Transverse colon (tissue), 4 donors: ENCODE measurements around the gene ADAMTS4. TPM values are rescaled to one million over a fixed set of nuclear protein-coding genes. Genes with fewer than 3 reads are reported as not detected.
A peak's percentile ranks its signal among the peaks of the same experiment; 100 is the strongest.

ENCODE experiments used
- DNase-seq: peaks from one replicate; pipeline ENCODE4 v3.0.0-alpha.2; 2019
- H3K27ac ChIP-seq, 4 donors: fragments of 200-600 bp; sonication (generic); 2 replicates each; pipeline ENCODE4 v1.5.1; 2016 to 2018; ENCODE audit warnings: inconsistent platforms in 4 of 4
- H3K27me3 ChIP-seq: fragments of 200-600 bp; sonication (generic); 2 replicates; pipeline ENCODE4 v1.5.1; 2017; ENCODE audit warnings: inconsistent platforms
- H3K36me3 ChIP-seq, 4 donors: fragments of 200-600 bp; sonication (generic); 2 replicates each; pipeline ENCODE4 v1.5.1; 2017 to 2019; ENCODE audit warnings: inconsistent platforms in 4 of 4
- H3K4me1 ChIP-seq, 4 donors: fragments of 200-600 bp; sonication (generic); 2 replicates each; pipeline ENCODE4 v1.5.1; 2017 to 2020; ENCODE audit warnings: inconsistent platforms in 4 of 4
- H3K4me3 ChIP-seq, 4 donors: fragments of 200-600 bp; sonication (generic); 1 replicate in 1 of 4; 2 replicates in 3 of 4; pipeline versions ENCODE4 v1.5.1 to v1.6.1; 2017 to 2019; ENCODE audit warnings: inconsistent platforms in 4 of 4
- H3K9me3 ChIP-seq, 2 donors: fragments of 200-600 bp; sonication (generic); 2 replicates each; pipeline ENCODE4 v1.5.1; 2017 to 2019; ENCODE audit warnings: inconsistent platforms in 2 of 2
- EP300 ChIP-seq: sonication (generic); formaldehyde crosslinking; IDR thresholded peaks from one replicate; pipeline ENCODE4 v1.6.1; 2017; ENCODE audit warnings: antibody characterized with exemption, low read depth
- POLR2A ChIP-seq: fragments of 450-650 bp; IDR thresholded peaks from one replicate; pipeline ENCODE4 v1.6.1; 2016; ENCODE audit warnings: antibody characterized with exemption, mild to moderate bottlenecking, moderate library complexity
- POLR2AphosphoS5 ChIP-seq, 3 donors: sonication (generic); formaldehyde crosslinking; IDR thresholded peaks; one replicate each; pipeline ENCODE4 v1.6.1; 2016; ENCODE audit warnings: antibody characterized with exemption in 3 of 3
- WGBS, 2 donors: methylation state at CpG; one replicate each; pipeline ENCODE4 v1.1.5; 2018; ENCODE audit warnings: low coverage in 1 of 2; 5-methylcytosine and 5-hydroxymethylcytosine counted together
- in situ Hi-C, 4 donors: fragments of 200-750 bp; cut with MboI; loops; one replicate each; pipeline versions ENCODE4 v1.15.0 to v1.15.1; 2017; ENCODE audit warnings: low sequenced_read_pairs in 3 of 4, low pct_ligation_motif_present in 1 of 4, low pct_unique_long_range_greater_than_20kb in 1 of 4
- intact Hi-C: fragments of 100-400 bp; cut with DNase I; formaldehyde crosslinking; loops from one replicate; pipeline ENCODE4 v1.15.1; 2023; ENCODE audit warnings: low total_unique reads
- total RNA-seq, 4 donors: library from RNA; depleted of rRNA; stranded (reverse); fragments of >200 nt; gene quantifications; one replicate each; pipeline ENCODE4 v1.1.0, GENCODE V29; 2016
- TF ChIP-seq, protein P1 (sequence below), 5 experiments: fragments of 200-600 bp in 3 of 5; fragments of 450-650 bp in 2 of 5; sonication (generic) in 3 of 5; IDR thresholded peaks; 1 replicate in 2 of 5; 2 replicates in 3 of 5; pipeline ENCODE4 v1.5.1; 2016 to 2017; ENCODE audit warnings: antibody characterized with exemption in 5 of 5, inconsistent platforms in 3 of 5, mild to moderate bottlenecking in 2 of 5, moderate library complexity in 1 of 5

Gene ADAMTS4
- total RNA-seq, 4 donors from 2014 or later, result 1.2 to 34.8 (median 7.2) TPM

DNA sequence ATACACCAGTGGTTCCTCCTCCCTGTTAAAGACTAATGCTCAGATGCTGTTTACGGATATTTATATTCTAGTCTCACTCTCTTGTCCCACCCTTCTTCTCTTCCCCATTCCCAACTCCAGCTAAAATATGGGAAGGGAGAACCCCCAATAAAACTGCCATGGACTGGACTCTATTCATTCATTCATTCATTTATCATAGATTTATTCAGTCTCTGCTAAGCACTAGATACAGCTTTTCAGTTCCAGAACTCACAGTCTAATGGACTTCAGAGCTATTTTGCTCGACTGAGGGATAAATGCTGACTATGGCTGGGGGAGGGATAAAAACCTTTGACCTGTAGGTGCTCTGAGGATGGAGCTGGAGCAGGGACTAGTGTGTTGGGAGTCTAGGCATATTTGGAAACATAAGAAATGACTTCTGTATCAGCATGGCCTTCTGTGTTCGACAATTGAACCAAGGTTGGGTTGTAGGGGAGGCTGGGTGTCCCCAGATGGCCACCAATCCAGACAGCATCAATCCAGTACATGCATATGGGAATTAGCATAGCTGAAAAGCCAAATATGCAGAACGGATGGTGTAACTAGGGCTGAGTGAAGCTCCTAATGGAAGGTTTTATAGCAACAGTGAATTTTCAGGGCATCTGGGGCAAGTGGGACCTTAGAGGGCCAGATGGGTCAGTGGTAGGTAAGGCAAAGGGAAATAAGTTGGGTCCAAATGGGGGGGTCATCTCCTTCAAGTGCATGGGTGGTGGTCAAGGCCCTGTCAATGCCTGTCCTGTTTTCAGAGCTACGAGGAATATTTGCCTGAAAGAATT lies 20.4 kb upstream of the ADAMTS4 start:
- no peak overlapping the region for H3K27ac ChIP-seq
- TF ChIP-seq, protein P1, sequence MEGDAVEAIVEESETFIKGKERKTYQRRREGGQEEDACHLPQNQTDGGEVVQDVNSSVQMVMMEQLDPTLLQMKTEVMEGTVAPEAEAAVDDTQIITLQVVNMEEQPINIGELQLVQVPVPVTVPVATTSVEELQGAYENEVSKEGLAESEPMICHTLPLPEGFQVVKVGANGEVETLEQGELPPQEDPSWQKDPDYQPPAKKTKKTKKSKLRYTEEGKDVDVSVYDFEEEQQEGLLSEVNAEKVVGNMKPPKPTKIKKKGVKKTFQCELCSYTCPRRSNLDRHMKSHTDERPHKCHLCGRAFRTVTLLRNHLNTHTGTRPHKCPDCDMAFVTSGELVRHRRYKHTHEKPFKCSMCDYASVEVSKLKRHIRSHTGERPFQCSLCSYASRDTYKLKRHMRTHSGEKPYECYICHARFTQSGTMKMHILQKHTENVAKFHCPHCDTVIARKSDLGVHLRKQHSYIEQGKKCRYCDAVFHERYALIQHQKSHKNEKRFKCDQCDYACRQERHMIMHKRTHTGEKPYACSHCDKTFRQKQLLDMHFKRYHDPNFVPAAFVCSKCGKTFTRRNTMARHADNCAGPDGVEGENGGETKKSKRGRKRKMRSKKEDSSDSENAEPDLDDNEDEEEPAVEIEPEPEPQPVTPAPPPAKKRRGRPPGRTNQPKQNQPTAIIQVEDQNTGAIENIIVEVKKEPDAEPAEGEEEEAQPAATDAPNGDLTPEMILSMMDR (IDR thresholded peaks at IDR 0.05), result no peak
- TF ChIP-seq EP300 (no peak), POLR2AphosphoS5 (IDR thresholded peaks at IDR 0.05) (no peak), POLR2A (no peak)
- in situ Hi-C loops, result loop anchor here in 1 of 4 donors (25.0 kb wide), 1 partner anchor 168 kb away; no protein-coding TSS in a partner anchor
- DNase-seq, result no peak
- H3K27me3 ChIP-seq, result no peaks in the 10 kb centered on the region
- no peaks in the 10 kb centered on the region for H3K9me3 ChIP-seq
- H3K4me3 ChIP-seq, result no peak overlapping the region
- peaks cover 0 to 3% (median 0%) of the 10 kb centered on the region in 4 donors for H3K4me1 ChIP-seq
- 83 to 89% methylated on average over 2 to 5 of the region's 5 CpGs for WGBS, 2 donors
- intact Hi-C loops, result no loop called here
- H3K36me3 ChIP-seq, result peaks cover 0 to 5% (median 2%) of the 10 kb centered on the region in 4 donors

- H3K9me3 ChIP-seq, result no peaks in the 10 kb centered on the region
- in situ Hi-C loops, result loop anchor here in 1 of 4 donors (25.0 kb wide), 1 partner anchor 169 kb away; no protein-coding TSS in a partner anchor
- H3K4me3 ChIP-seq, result no peak overlapping the region
- intact Hi-C loops, result no loop called here
- peak overlapping the region in 2 of 4 donors; percentile 8 to 66 for H3K27ac ChIP-seq
- H3K36me3 ChIP-seq, result peaks cover 0 to 12% (median 6%) of the 10 kb centered on the region in 4 donors
- no peaks in the 10 kb centered on the region for H3K27me3 ChIP-seq
- no peak for DNase-seq
- WGBS, 2 donors, result 72% methylated on average over 8 of the region's 8 CpGs; no CpG with 5 or more reads in 1 of the 2 donors
- no peak for TF ChIP-seq EP300
- TF ChIP-seq, protein P1 (IDR thresholded peaks at IDR 0.05), result no peak
- TF ChIP-seq POLR2A, result no peak
- no peak for TF ChIP-seq POLR2AphosphoS5 (IDR thresholded peaks at IDR 0.05)
- peaks cover 0 to 3% (median 0%) of the 10 kb centered on the region in 4 donors for H3K4me1 ChIP-seq
These were observed 19.6 kb upstream of the ADAMTS4 start for GRCh38 chr1:161218301-161219077.

- in situ Hi-C loops (loop anchor here in 1 of 4 donors (25.0 kb wide), 1 partner anchor 169 kb away; no protein-coding TSS in a partner anchor), intact Hi-C loops (no loop called here)
- Histone ChIP-seq H3K4me1 (peaks cover 0 to 3% (median 0%) of the 10 kb centered on the region in 4 donors), H3K27ac (peak overlapping the region; percentile 29 to 74 (median 68)), H3K9me3 (no peaks in the 10 kb centered on the region), H3K36me3 (peaks cover 0 to 19% (median 9%) of the 10 kb centered on the region in 4 donors), H3K27me3 (no peaks in the 10 kb centered on the region), H3K4me3 (peak overlapping the region in 1 of 4 donors; percentile 14)
- no peak for TF ChIP-seq POLR2AphosphoS5 (IDR thresholded peaks at IDR 0.05)
- no peak for TF ChIP-seq EP300
- TF ChIP-seq, protein P1 (IDR thresholded peaks at IDR 0.05), result no peak
- no peak for TF ChIP-seq POLR2A
- no peak for DNase-seq
- 58 to 80% methylated on average over 4 to 6 of the region's 6 CpGs for WGBS, 2 donors
These were observed 19.0 kb upstream of the ADAMTS4 start for GRCh38 chr1:161217831-161218230.
